ENCODE measurements around the gene FYB2.

DNA sequence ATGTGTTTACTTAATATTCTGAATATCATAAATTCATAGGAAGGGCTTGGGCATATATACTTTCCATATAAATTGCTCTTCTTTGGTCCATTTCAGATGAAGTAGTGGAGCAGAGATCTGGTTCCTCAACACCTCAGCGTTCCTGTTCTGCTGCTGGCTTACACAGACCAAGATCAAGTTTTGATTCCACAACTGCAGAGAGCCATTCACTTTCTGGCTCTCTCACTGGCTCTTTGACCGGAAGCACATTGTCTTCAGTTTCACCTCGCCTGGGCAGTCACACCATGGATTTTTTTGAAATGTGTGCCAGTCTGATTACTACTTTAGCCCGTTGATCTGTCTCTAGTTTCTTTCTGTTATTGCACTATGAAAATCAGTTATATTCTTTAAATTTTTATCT is 111.8 kb downstream of the FYB2 start:
- TF ChIP-seq GABPB1 (CRISPR knock-in tag; IDR thresholded peaks at IDR 0.05) (no peak), ZNF423 (CRISPR knock-in tag; IDR thresholded peaks at IDR 0.05) (no peak), SP1 (CRISPR knock-in tag; conservative IDR thresholded peaks at IDR 0.05) (no peak), RELA (CRISPR knock-in tag; IDR thresholded peaks at IDR 0.05; ENCODE audit: borderline replicate concordance) (no peak)
- TF ChIP-seq, protein P1, sequence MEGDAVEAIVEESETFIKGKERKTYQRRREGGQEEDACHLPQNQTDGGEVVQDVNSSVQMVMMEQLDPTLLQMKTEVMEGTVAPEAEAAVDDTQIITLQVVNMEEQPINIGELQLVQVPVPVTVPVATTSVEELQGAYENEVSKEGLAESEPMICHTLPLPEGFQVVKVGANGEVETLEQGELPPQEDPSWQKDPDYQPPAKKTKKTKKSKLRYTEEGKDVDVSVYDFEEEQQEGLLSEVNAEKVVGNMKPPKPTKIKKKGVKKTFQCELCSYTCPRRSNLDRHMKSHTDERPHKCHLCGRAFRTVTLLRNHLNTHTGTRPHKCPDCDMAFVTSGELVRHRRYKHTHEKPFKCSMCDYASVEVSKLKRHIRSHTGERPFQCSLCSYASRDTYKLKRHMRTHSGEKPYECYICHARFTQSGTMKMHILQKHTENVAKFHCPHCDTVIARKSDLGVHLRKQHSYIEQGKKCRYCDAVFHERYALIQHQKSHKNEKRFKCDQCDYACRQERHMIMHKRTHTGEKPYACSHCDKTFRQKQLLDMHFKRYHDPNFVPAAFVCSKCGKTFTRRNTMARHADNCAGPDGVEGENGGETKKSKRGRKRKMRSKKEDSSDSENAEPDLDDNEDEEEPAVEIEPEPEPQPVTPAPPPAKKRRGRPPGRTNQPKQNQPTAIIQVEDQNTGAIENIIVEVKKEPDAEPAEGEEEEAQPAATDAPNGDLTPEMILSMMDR (IDR thresholded peaks at IDR 0.05): no peak
- TF ChIP-seq, protein P2, sequence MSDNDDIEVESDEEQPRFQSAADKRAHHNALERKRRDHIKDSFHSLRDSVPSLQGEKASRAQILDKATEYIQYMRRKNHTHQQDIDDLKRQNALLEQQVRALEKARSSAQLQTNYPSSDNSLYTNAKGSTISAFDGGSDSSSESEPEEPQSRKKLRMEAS (CRISPR knock-in tag; IDR thresholded peaks at IDR 0.05): no peak
